ENCODE results near the gene CCL8. TPM values are rescaled to one million over a fixed set of nuclear protein-coding genes. Genes with fewer than 3 reads are reported as not detected.
"Not testable (repeated sequence)": the region's sequence is repeated elsewhere in the genome, so short reads cannot be mapped to it uniquely, and the experiment has no call there.

Gene CCL8
- total RNA-seq, 2 donors from 2014 or later, result not detected

DNA sequence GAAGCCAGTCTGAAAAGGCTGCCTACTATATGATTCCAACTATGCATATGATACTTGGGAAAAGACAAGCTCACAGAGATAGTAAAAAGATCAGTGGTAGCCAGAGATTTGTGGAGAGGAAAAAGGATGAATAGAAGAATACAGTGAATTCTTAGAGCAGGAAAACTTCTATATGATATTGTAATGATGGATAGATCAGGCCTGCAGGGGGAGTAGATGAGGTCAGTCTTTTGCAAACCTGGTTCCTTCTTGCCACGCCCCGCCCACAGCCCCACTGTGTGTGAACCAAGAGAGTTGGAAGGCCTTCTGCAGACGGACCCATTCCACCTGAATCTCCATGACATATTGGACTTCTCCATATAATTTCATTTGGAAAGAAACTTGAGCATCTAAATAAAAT is 761 bp upstream of the CCL8 start:
- Mint-ChIP-seq H3K9me3 (no peaks in the 10 kb centered on the region), H3K4me3 (no peak overlapping the region)
- TF ChIP-seq, protein P1, sequence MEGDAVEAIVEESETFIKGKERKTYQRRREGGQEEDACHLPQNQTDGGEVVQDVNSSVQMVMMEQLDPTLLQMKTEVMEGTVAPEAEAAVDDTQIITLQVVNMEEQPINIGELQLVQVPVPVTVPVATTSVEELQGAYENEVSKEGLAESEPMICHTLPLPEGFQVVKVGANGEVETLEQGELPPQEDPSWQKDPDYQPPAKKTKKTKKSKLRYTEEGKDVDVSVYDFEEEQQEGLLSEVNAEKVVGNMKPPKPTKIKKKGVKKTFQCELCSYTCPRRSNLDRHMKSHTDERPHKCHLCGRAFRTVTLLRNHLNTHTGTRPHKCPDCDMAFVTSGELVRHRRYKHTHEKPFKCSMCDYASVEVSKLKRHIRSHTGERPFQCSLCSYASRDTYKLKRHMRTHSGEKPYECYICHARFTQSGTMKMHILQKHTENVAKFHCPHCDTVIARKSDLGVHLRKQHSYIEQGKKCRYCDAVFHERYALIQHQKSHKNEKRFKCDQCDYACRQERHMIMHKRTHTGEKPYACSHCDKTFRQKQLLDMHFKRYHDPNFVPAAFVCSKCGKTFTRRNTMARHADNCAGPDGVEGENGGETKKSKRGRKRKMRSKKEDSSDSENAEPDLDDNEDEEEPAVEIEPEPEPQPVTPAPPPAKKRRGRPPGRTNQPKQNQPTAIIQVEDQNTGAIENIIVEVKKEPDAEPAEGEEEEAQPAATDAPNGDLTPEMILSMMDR (conservative IDR thresholded peaks at IDR 0.05), result peak; percentile 69

DNA sequence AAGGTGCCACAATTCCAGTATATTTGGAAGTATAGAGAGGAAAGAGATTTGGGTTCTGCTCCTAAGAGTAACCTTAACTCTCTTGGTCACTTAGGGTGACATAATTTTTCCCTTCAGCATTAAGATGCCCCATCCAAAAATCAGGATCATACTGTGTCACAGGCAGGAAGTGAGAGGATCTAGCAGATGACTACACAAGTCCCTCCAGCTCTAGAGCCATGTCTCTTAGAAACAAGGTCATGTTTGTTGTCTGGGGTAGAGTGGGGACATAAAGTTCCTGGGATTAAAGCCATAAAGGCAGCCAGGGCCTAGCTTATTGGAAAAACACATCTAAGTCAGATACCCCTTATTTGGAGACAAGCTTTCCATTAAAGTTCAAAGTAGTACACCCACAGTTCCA is 2.7 kb downstream of the CCL8 start:
- Histone ChIP-seq H3K9ac (ENCODE audit: extremely low read depth, low read length, poor library complexity, severe bottlenecking) (no peak overlapping the region), H3K36me3 (ENCODE audit: control insufficient read depth, insufficient read depth, low read length) (no peaks in the 10 kb centered on the region), H3K4me1 (ENCODE audit: control insufficient read depth, insufficient read depth, low read length) (no peaks in the 10 kb centered on the region), H3K4me3 (ENCODE audit: low read length) (no peak overlapping the region), H3K27ac (ENCODE audit: low read depth, low read length) (no peak overlapping the region), H3K27me3 (ENCODE audit: control insufficient read depth, insufficient read depth, low read length, poor library complexity, severe bottlenecking) (no peaks in the 10 kb centered on the region), H3K9me3 (ENCODE audit: control insufficient read depth, low read length) (peaks cover 4% of the 10 kb centered on the region)
- DNase-seq, result no peak
- Mint-ChIP-seq H3K4me3 (no peak overlapping the region), H3K27ac (no peak overlapping the region), H3K9me3 (no peaks in the 10 kb centered on the region), H3K27me3 (ENCODE audit: insufficient read depth) (peaks cover 15% of the 10 kb centered on the region), H3K36me3 (ENCODE audit: low read depth) (no peaks in the 10 kb centered on the region), H3K4me1 (no peaks in the 10 kb centered on the region)
- TF ChIP-seq, protein P1 (conservative IDR thresholded peaks at IDR 0.05), result no peak

More for the DNA sequence above, 761 bp upstream of the CCL8 start:
- no peak overlapping the region for H3K27ac Mint-ChIP-seq
- H3K36me3 Mint-ChIP-seq (ENCODE audit: low read depth), result no peaks in the 10 kb centered on the region
- H3K9me3 ChIP-seq (ENCODE audit: control insufficient read depth, low read length), result no peaks in the 10 kb centered on the region
- H3K27me3 Mint-ChIP-seq (ENCODE audit: insufficient read depth), result peaks cover 16% of the 10 kb centered on the region
- 69 to 76% methylated on average over 2 to 3 of the region's 3 CpGs for WGBS, 2 experiments (ENCODE audit: insufficient coverage in 1 of 2, insufficient read length in 1 of 2)
- H3K27ac ChIP-seq (ENCODE audit: low read depth, low read length), result no peak overlapping the region
- no peak overlapping the region for H3K9ac ChIP-seq (ENCODE audit: extremely low read depth, low read length, poor library complexity, severe bottlenecking)
- no peaks in the 10 kb centered on the region for H3K27me3 ChIP-seq (ENCODE audit: control insufficient read depth, insufficient read depth, low read length, poor library complexity, severe bottlenecking)
- peak; percentile 83 for DNase-seq
- H3K4me3 ChIP-seq (ENCODE audit: low read length), result no peak overlapping the region
- no peaks in the 10 kb centered on the region for H3K4me1 ChIP-seq (ENCODE audit: control insufficient read depth, insufficient read depth, low read length)
- H3K4me1 Mint-ChIP-seq, result no peaks in the 10 kb centered on the region
- no peaks in the 10 kb centered on the region for H3K36me3 ChIP-seq (ENCODE audit: control insufficient read depth, insufficient read depth, low read length)

- Mint-ChIP-seq H3K4me1 (peaks cover 10% of the 10 kb centered on the region), H3K27me3 (ENCODE audit: insufficient read depth) (peaks cover 16% of the 10 kb centered on the region)
- H3K9me3 ChIP-seq (ENCODE audit: control insufficient read depth, low read length); H3K9me3 Mint-ChIP-seq; H3K4me3 Mint-ChIP-seq; H3K9ac ChIP-seq (ENCODE audit: extremely low read depth, low read length, poor library complexity, severe bottlenecking); H3K27me3 ChIP-seq (ENCODE audit: control insufficient read depth, insufficient read depth, low read length, poor library complexity, severe bottlenecking); H3K36me3 Mint-ChIP-seq (ENCODE audit: low read depth); DNase-seq; H3K4me1 ChIP-seq (ENCODE audit: control insufficient read depth, insufficient read depth, low read length); H3K4me3 ChIP-seq (ENCODE audit: low read length); H3K27ac ChIP-seq (ENCODE audit: low read depth, low read length); H3K36me3 ChIP-seq (ENCODE audit: control insufficient read depth, insufficient read depth, low read length); H3K27ac Mint-ChIP-seq: not testable (repeated sequence)
- WGBS, 2 experiments (ENCODE audit: insufficient coverage in 1 of 2, insufficient read length in 1 of 2), result 38 to 74% methylated on average over 1 to 3 of the region's 4 CpGs
Observed at GRCh38 chr17:34327580-34327979, 8.3 kb downstream of the CCL8 start.

DNA sequence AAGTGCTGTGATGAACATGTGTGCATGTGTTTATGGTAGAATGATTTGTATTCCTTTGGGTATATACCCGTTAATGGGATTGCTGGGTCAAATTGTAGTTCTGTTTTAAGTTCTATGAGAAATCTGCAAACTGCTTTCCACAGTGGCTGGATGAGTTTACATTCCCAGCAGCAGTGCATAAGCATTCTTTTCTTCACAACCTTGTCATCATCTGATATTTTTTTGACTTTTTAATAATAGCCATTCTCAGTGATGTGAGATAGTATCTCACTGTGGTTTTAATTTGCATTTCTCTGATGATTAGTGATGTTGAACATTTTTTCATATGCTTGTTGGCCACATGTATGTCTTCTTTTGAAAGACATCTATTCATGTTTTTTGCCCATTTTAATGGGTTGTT is 18.5 kb downstream of the CCL8 start:
- DNase-seq, result no peak
- no peak overlapping the region for H3K4me3 ChIP-seq (ENCODE audit: low read length)
- H3K27ac ChIP-seq (ENCODE audit: low read depth, low read length), result no peak overlapping the region
- peaks cover 16% of the 10 kb centered on the region for H3K27me3 Mint-ChIP-seq (ENCODE audit: insufficient read depth)
- no peaks in the 10 kb centered on the region for H3K36me3 ChIP-seq (ENCODE audit: control insufficient read depth, insufficient read depth, low read length)
- no peaks in the 10 kb centered on the region for H3K36me3 Mint-ChIP-seq (ENCODE audit: low read depth)
- TF ChIP-seq, protein P1 (conservative IDR thresholded peaks at IDR 0.05), result no peak
- no peak overlapping the region for H3K9ac ChIP-seq (ENCODE audit: extremely low read depth, low read length, poor library complexity, severe bottlenecking)
- H3K4me3 Mint-ChIP-seq, result no peak overlapping the region
- no peaks in the 10 kb centered on the region for H3K4me1 ChIP-seq (ENCODE audit: control insufficient read depth, insufficient read depth, low read length)
- WGBS, 2 experiments (ENCODE audit: insufficient coverage in 1 of 2, insufficient read length in 1 of 2), result 89% methylated on average over 1 of the region's 1 CpG; no CpG with 5 or more reads in 1 of the 2 experiments
- peaks cover 5% of the 10 kb centered on the region for H3K9me3 ChIP-seq (ENCODE audit: control insufficient read depth, low read length)
- H3K27me3 ChIP-seq (ENCODE audit: control insufficient read depth, insufficient read depth, low read length, poor library complexity, severe bottlenecking), result no peaks in the 10 kb centered on the region
- no peaks in the 10 kb centered on the region for H3K4me1 Mint-ChIP-seq
- peaks cover 6% of the 10 kb centered on the region for H3K9me3 Mint-ChIP-seq
- H3K27ac Mint-ChIP-seq, result no peak overlapping the region
